DND-41 (cell line): ENCODE results near the gene LTF.
A peak's percentile ranks its signal among the peaks of the same experiment; 100 is the strongest.

Experiments used
- ATAC-seq: fragments of 200-7000 bp; cut with Tn5 transposase; 3 replicates; pipeline ENCODE4 v1.9.1; 2021; ENCODE audit warnings: low read depth; ENCODE audit not compliant: insufficient read depth
- DNase-seq: peaks from one replicate; pipeline ENCODE4 v3.0.0-alpha.2; 2020
- H2AFZ ChIP-seq: 2 replicates; pipeline ENCODE4 v1.6.0; 2012; ENCODE audit warnings: low read depth, low read length
- H3K27ac ChIP-seq: 2 replicates; pipeline ENCODE4 v1.5.1; 2012; ENCODE audit warnings: low read length, inconsistent platforms
- H3K27me3 ChIP-seq: fragments of 200-600 bp; sonication (generic); 2 replicates; pipeline ENCODE4 v1.6.0; 2012; ENCODE audit warnings: low read length, mild to moderate bottlenecking, inconsistent platforms; ENCODE audit not compliant: insufficient read depth, poor library complexity
- H3K36me3 ChIP-seq: 2 replicates; pipeline ENCODE4 v1.5.1; 2012; ENCODE audit warnings: low read length, inconsistent platforms; ENCODE audit not compliant: insufficient read depth
- H3K4me1 ChIP-seq: 2 replicates; pipeline ENCODE4 v1.5.1; 2012; ENCODE audit warnings: mild to moderate bottlenecking, low read length; ENCODE audit not compliant: insufficient read depth
- H3K4me2 ChIP-seq: 2 replicates; pipeline ENCODE4 v1.6.0; 2012; ENCODE audit warnings: mild to moderate bottlenecking, moderate library complexity, low read length, inconsistent platforms; ENCODE audit not compliant: insufficient read depth
- H3K4me3 ChIP-seq, 2 experiments: fragments of 200-600 bp in 1 of 2; shearing (Covaris generic) in 1 of 2; 2 replicates each; pipeline ENCODE4 v1.5.1; 2012 to 2016; ENCODE audit warnings: inconsistent platforms in 2 of 2, low read length in 2 of 2, mild to moderate bottlenecking in 2 of 2, low read depth in 1 of 2, moderate library complexity in 1 of 2
- H3K79me2 ChIP-seq: 2 replicates; pipeline ENCODE4 v1.6.0; 2012; ENCODE audit warnings: low read length, inconsistent platforms; ENCODE audit not compliant: insufficient read depth
- H3K9ac ChIP-seq: 2 replicates; pipeline ENCODE4 v1.6.0; 2012; ENCODE audit warnings: low read depth, mild to moderate bottlenecking, inconsistent platforms, low read length, moderate library complexity
- H3K9me3 ChIP-seq: 2 replicates; pipeline ENCODE4 v1.5.1; 2012; ENCODE audit warnings: low read length, moderate library complexity, mild to moderate bottlenecking, inconsistent platforms; ENCODE audit not compliant: insufficient read depth, severe bottlenecking
- H4K20me1 ChIP-seq: 2 replicates; pipeline ENCODE4 v1.6.0; 2012; ENCODE audit warnings: low read length; ENCODE audit not compliant: insufficient read depth
- CTCF ChIP-seq: IDR thresholded peaks from 2 replicates; pipeline ENCODE4 v1.5.1; 2012; ENCODE audit warnings: borderline replicate concordance, low read length, moderate library complexity, mild to moderate bottlenecking; ENCODE audit not compliant: poor library complexity, severe bottlenecking; ENCODE audit errors: extremely low read depth
- EZH2 ChIP-seq: IDR thresholded peaks from 3 replicates; pipeline ENCODE4 v1.6.1; 2012; ENCODE audit warnings: borderline replicate concordance, low read depth, mild to moderate bottlenecking, moderate library complexity, low read length, inconsistent platforms; ENCODE audit not compliant: severe bottlenecking

Gene LTF

GRCh38 chr3:46455231-46456115 is 9.2 kb downstream of the LTF start:
- Histone ChIP-seq H3K36me3 (no peaks in the 10 kb centered on the region), H3K27ac (peak overlapping the region; percentile 29; the same call in 1 of the 2 replicates), H3K79me2 (no peaks in the 10 kb centered on the region), H4K20me1 (no peaks in the 10 kb centered on the region), H3K4me2 (no peak overlapping the region), H2AFZ (no peak overlapping the region), H3K9me3 (peaks cover 1% of the 10 kb centered on the region), H3K27me3 (no peaks in the 10 kb centered on the region), H3K4me3 (no peak overlapping the region), H3K4me1 (peaks cover 23% of the 10 kb centered on the region), H3K9ac (no peak overlapping the region)
- DNase-seq (peak; percentile 34), ATAC-seq (peak; percentile 46; the same call in 2 of the 3 replicates)
- TF ChIP-seq CTCF, result no peak
- TF ChIP-seq EZH2, result no peak

GRCh38 chr3:46454606-46455005 is 10.1 kb downstream of the LTF start:
- Histone ChIP-seq H3K36me3 (no peaks in the 10 kb centered on the region), H2AFZ (no peak overlapping the region), H4K20me1 (no peaks in the 10 kb centered on the region), H3K9me3 (no peaks in the 10 kb centered on the region), H3K9ac (no peak overlapping the region), H3K79me2 (no peaks in the 10 kb centered on the region), H3K4me1 (peaks cover 23% of the 10 kb centered on the region), H3K4me3 (no peak overlapping the region), H3K27me3 (no peaks in the 10 kb centered on the region), H3K27ac (no peak overlapping the region; the same call in 1 of the 2 replicates), H3K4me2 (no peak overlapping the region)
- DNase-seq, result no peak
- TF ChIP-seq CTCF (no peak), EZH2 (no peak)
- no peak for ATAC-seq

- no peak overlapping the region for H3K9ac ChIP-seq
- no peaks in the 10 kb centered on the region for H3K27me3 ChIP-seq
- H4K20me1 ChIP-seq, result no peaks in the 10 kb centered on the region
- DNase-seq (peak; percentile 37), ATAC-seq (peak; percentile 78)
- H3K36me3 ChIP-seq, result no peaks in the 10 kb centered on the region
- H3K4me1 ChIP-seq, result peaks cover 23% of the 10 kb centered on the region
- no peak overlapping the region for H3K4me2 ChIP-seq
- TF ChIP-seq EZH2 (no peak), CTCF (no peak)
- H2AFZ ChIP-seq, result no peak overlapping the region
- no peak overlapping the region for H3K4me3 ChIP-seq
- no peaks in the 10 kb centered on the region for H3K9me3 ChIP-seq
- H3K79me2 ChIP-seq, result no peaks in the 10 kb centered on the region
- no peak overlapping the region for H3K27ac ChIP-seq
These were observed 10.5 kb downstream of the LTF start for GRCh38 chr3:46454209-46454595.
